Neural progenitor cell (in vitro differentiated cells): Measurements from ENCODE around the gene PIGO.

ENCODE experiments used
- CTCF ChIP-seq: fragments of 200-600 bp; sonication (generic); IDR thresholded peaks from 2 replicates; pipeline ENCODE4 v1.5.1; 2017; ENCODE audit warnings: antibody characterized with exemption, mild to moderate bottlenecking
- EZH2 ChIP-seq: fragments of 200-600 bp; sonication (generic); IDR thresholded peaks from 2 replicates; pipeline ENCODE4 v1.6.1; 2017; ENCODE audit warnings: antibody characterized with exemption, mild to moderate bottlenecking, moderate library complexity
- EZH2phosphoT487 ChIP-seq: fragments of 200-600 bp; sonication (generic); IDR thresholded peaks from 2 replicates; pipeline ENCODE4 v1.6.1; 2017; ENCODE audit warnings: antibody characterized with exemption

GRCh38 chr9:35059438-35059837, 37.0 kb downstream of the PIGO start:
- TF ChIP-seq CTCF (no peak), EZH2phosphoT487 (no peak), EZH2 (no peak)
